MG63 (cell line): Measurements from ENCODE around the gene HEY2. TPM values are rescaled to one million over a fixed set of nuclear protein-coding genes. Genes with fewer than 3 reads are reported as not detected.

ENCODE experiments used
- DNase-seq: peaks from one replicate; pipeline ENCODE4 v3.0.0-alpha.2; 2020
- H3K27me3 ChIP-seq: fragments of 250-450 bp; sonication (Bioruptor Pico); 2 replicates; pipeline ENCODE4 v1.5.1; 2020; ENCODE audit warnings: mild to moderate bottlenecking, moderate library complexity
- H3K36me3 ChIP-seq: fragments of 250-450 bp; sonication (Bioruptor Pico); 2 replicates; pipeline ENCODE4 v1.5.1; 2020; ENCODE audit warnings: mild to moderate bottlenecking, moderate library complexity
- H3K4me3 ChIP-seq: fragments of 250-450 bp; sonication (Bioruptor Pico); 2 replicates; pipeline ENCODE4 v1.5.1; 2020; ENCODE audit warnings: mild to moderate bottlenecking, moderate library complexity
- H3K9me3 ChIP-seq: fragments of 250-450 bp; sonication (Bioruptor Pico); 2 replicates; pipeline ENCODE4 v1.5.1; 2020; ENCODE audit warnings: mild to moderate bottlenecking, moderate library complexity
- total RNA-seq: library from RNA; depleted of rRNA; stranded (reverse); fragments of >200 nt; shearing (Covaris generic); gene quantifications from 2 replicates; pipeline ENCODE4 v1.2.3, GENCODE V29; 2014; ENCODE audit warnings: low replicate concordance

The HEY2 gene
- total RNA-seq, 1 experiment from 2014 or later = not detected

GRCh38 chr6:125781314-125781868, 32.0 kb downstream of the HEY2 start:
- Histone ChIP-seq H3K27me3 (no peaks in the 10 kb centered on the region), H3K36me3 (no peaks in the 10 kb centered on the region), H3K4me3 (peak overlapping the region; percentile 67), H3K9me3 (no peaks in the 10 kb centered on the region)
- DNase-seq = peak; percentile 24

GRCh38 chr6:125784365-125784764, 34.9 kb downstream of the HEY2 start:
- no peaks in the 10 kb centered on the region for H3K27me3 ChIP-seq
- no peaks in the 10 kb centered on the region for H3K9me3 ChIP-seq
- H3K4me3 ChIP-seq = no peak overlapping the region
- no peaks in the 10 kb centered on the region for H3K36me3 ChIP-seq
- no peak for DNase-seq

- Histone ChIP-seq H3K4me3 (no peak overlapping the region), H3K27me3 (no peaks in the 10 kb centered on the region), H3K9me3 (no peaks in the 10 kb centered on the region), H3K36me3 (no peaks in the 10 kb centered on the region)
- DNase-seq = no peak
Observed at GRCh38 chr6:125787791-125788190, 38.4 kb downstream of the HEY2 start.

- Histone ChIP-seq H3K27me3 (no peaks in the 10 kb centered on the region), H3K4me3 (no peak overlapping the region), H3K36me3 (no peaks in the 10 kb centered on the region), H3K9me3 (no peaks in the 10 kb centered on the region)
- no peak for DNase-seq
Observed at GRCh38 chr6:125789167-125789566, 39.7 kb downstream of the HEY2 start.

GRCh38 chr6:125789576-125790357, 40.3 kb downstream of the HEY2 start:
- Histone ChIP-seq H3K9me3 (no peaks in the 10 kb centered on the region), H3K4me3 (peak overlapping the region; percentile 79), H3K27me3 (no peaks in the 10 kb centered on the region), H3K36me3 (no peaks in the 10 kb centered on the region)
- peak; percentile 22 for DNase-seq

- DNase-seq = peak; percentile 77
- Histone ChIP-seq H3K27me3 (no peaks in the 10 kb centered on the region), H3K4me3 (peak within 1 kb of the TSS; percentile 79), H3K36me3 (no peaks in the 10 kb centered on the region), H3K9me3 (no peaks in the 10 kb centered on the region)
Observed at GRCh38 chr6:125790358-125791150, 41.1 kb downstream of the HEY2 start, which contains the start of gene NCOA7. Gene NCOA7, plus strand, starts transcription at chr6:125790960. Its CDS starts 24,395 bp downstream, at chr6:125815355.

- Histone ChIP-seq H3K4me3 (peak overlapping the region; percentile 79), H3K27me3 (no peaks in the 10 kb centered on the region), H3K36me3 (no peaks in the 10 kb centered on the region), H3K9me3 (no peaks in the 10 kb centered on the region)
- DNase-seq = peak; percentile 47
Observed at GRCh38 chr6:125791151-125791819, 41.9 kb downstream of the HEY2 start.

- H3K9me3 ChIP-seq = no peaks in the 10 kb centered on the region
- H3K27me3 ChIP-seq = no peaks in the 10 kb centered on the region
- H3K4me3 ChIP-seq = peak overlapping the region; percentile 79
- no peaks in the 10 kb centered on the region for H3K36me3 ChIP-seq
- no peak for DNase-seq
Observed at GRCh38 chr6:125791820-125792165, 42.4 kb downstream of the HEY2 start.

GRCh38 chr6:125792172-125792571, 42.7 kb downstream of the HEY2 start:
- no peak for DNase-seq
- H3K27me3 ChIP-seq = no peaks in the 10 kb centered on the region
- no peak overlapping the region for H3K4me3 ChIP-seq
- H3K36me3 ChIP-seq = no peaks in the 10 kb centered on the region
- no peaks in the 10 kb centered on the region for H3K9me3 ChIP-seq

- Histone ChIP-seq H3K36me3 (no peaks in the 10 kb centered on the region), H3K9me3 (no peaks in the 10 kb centered on the region), H3K27me3 (no peaks in the 10 kb centered on the region), H3K4me3 (no peak overlapping the region)
- no peak for DNase-seq
Observed at GRCh38 chr6:125792680-125793079, 43.2 kb downstream of the HEY2 start.

- H3K9me3 ChIP-seq = no peaks in the 10 kb centered on the region
- H3K27me3 ChIP-seq = no peaks in the 10 kb centered on the region
- H3K4me3 ChIP-seq = no peak overlapping the region
- H3K36me3 ChIP-seq = no peaks in the 10 kb centered on the region
- no peak for DNase-seq
Observed at GRCh38 chr6:125793280-125793679, 43.8 kb downstream of the HEY2 start.

GRCh38 chr6:125793863-125794262, 44.4 kb downstream of the HEY2 start:
- H3K27me3 ChIP-seq = no peaks in the 10 kb centered on the region
- DNase-seq = no peak
- no peaks in the 10 kb centered on the region for H3K9me3 ChIP-seq
- no peaks in the 10 kb centered on the region for H3K36me3 ChIP-seq
- H3K4me3 ChIP-seq = no peak overlapping the region

GRCh38 chr6:125794342-125795137, 45.1 kb downstream of the HEY2 start:
- Histone ChIP-seq H3K27me3 (no peaks in the 10 kb centered on the region), H3K4me3 (no peak overlapping the region), H3K9me3 (no peaks in the 10 kb centered on the region), H3K36me3 (no peaks in the 10 kb centered on the region)
- DNase-seq = no peak

GRCh38 chr6:125795301-125795700, 45.9 kb downstream of the HEY2 start:
- Histone ChIP-seq H3K27me3 (no peaks in the 10 kb centered on the region), H3K4me3 (no peak overlapping the region), H3K9me3 (no peaks in the 10 kb centered on the region), H3K36me3 (no peaks in the 10 kb centered on the region)
- no peak for DNase-seq

GRCh38 chr6:125797120-125797885, 47.9 kb downstream of the HEY2 start:
- H3K27me3 ChIP-seq = no peaks in the 10 kb centered on the region
- no peak for DNase-seq
- H3K36me3 ChIP-seq = no peaks in the 10 kb centered on the region
- no peak overlapping the region for H3K4me3 ChIP-seq
- no peaks in the 10 kb centered on the region for H3K9me3 ChIP-seq
